IMR-90 (cell line): ENCODE results near the gene ZNF451.

Experiments
- RAD21 ChIP-seq: IDR thresholded peaks from 2 replicates; pipeline ENCODE4 v1.6.1; 2012; ENCODE audit warnings: low read length, improper control_type of control experiment
- TF ChIP-seq, protein P1 (sequence below): conservative IDR thresholded peaks from 2 replicates; pipeline ENCODE4 v1.5.1; 2012; ENCODE audit warnings: mild to moderate bottlenecking, low read depth, low read length, improper control_type of control experiment

DNA sequence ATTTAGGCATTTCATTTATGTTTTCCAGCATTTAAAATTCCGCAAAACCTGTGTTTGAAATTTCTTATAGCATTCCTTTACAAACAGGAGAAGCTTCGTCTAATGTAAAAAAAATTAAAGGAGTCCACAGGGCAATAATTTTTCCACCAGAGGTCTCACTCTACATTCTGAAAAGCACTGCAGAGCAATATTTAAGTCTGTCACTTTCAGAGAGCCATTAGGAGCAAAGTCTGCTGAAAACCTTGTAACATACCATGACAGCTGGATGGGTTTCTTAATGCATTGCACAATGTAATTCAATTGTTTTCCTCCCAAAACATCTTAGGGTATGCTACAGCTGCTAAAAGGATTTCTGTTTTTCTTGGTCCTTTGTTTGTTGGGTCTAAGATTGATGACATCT, 100.2 kb downstream of the ZNF451 start:
- TF ChIP-seq, protein P1, sequence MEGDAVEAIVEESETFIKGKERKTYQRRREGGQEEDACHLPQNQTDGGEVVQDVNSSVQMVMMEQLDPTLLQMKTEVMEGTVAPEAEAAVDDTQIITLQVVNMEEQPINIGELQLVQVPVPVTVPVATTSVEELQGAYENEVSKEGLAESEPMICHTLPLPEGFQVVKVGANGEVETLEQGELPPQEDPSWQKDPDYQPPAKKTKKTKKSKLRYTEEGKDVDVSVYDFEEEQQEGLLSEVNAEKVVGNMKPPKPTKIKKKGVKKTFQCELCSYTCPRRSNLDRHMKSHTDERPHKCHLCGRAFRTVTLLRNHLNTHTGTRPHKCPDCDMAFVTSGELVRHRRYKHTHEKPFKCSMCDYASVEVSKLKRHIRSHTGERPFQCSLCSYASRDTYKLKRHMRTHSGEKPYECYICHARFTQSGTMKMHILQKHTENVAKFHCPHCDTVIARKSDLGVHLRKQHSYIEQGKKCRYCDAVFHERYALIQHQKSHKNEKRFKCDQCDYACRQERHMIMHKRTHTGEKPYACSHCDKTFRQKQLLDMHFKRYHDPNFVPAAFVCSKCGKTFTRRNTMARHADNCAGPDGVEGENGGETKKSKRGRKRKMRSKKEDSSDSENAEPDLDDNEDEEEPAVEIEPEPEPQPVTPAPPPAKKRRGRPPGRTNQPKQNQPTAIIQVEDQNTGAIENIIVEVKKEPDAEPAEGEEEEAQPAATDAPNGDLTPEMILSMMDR = peak; percentile 52
- peak; percentile 65 for TF ChIP-seq RAD21
